CMK (cell line): ENCODE data around the gene NEU4.
"Not testable (repeated sequence)": the region's sequence is repeated elsewhere in the genome, so short reads cannot be mapped to it uniquely, and the experiment has no call there.

Experiments
- DNase-seq: peaks from one replicate; pipeline ENCODE4 v3.0.0-alpha.2; 2010; ENCODE audit warnings: low read depth

Gene NEU4

GRCh38 chr2:241814393-241814642 is 5.3 kb downstream of the NEU4 start:
- no peak for DNase-seq

GRCh38 chr2:241814643-241815476 is 5.9 kb downstream of the NEU4 start:
- no peak for DNase-seq

- no peak for DNase-seq
Measured at GRCh38 chr2:241815477-241816430, 6.8 kb downstream of the NEU4 start.

- DNase-seq = no peak
Measured at GRCh38 chr2:241816431-241817121, 7.6 kb downstream of the NEU4 start.

- no peak for DNase-seq
Measured at GRCh38 chr2:241817126-241817820, 8.3 kb downstream of the NEU4 start.

GRCh38 chr2:241817821-241818215 is 8.8 kb downstream of the NEU4 start:
- DNase-seq = not testable (repeated sequence)

GRCh38 chr2:241818229-241818942 is 9.4 kb downstream of the NEU4 start:
- DNase-seq = no peak

GRCh38 chr2:241818943-241819270 is 9.9 kb downstream of the NEU4 start:
- DNase-seq = no peak

GRCh38 chr2:241819947-241820624 is 11.1 kb downstream of the NEU4 start:
- not testable (repeated sequence) for DNase-seq

- no peak for DNase-seq
Measured at GRCh38 chr2:241820625-241821384, 11.8 kb downstream of the NEU4 start.

GRCh38 chr2:241821460-241822263 is 12.7 kb downstream of the NEU4 start:
- DNase-seq = no peak

- DNase-seq = no peak
Measured at GRCh38 chr2:241822264-241822623, 13.3 kb downstream of the NEU4 start.

GRCh38 chr2:241823531-241824437 is 14.8 kb downstream of the NEU4 start:
- not testable (repeated sequence) for DNase-seq

GRCh38 chr2:241827394-241827793 is 18.4 kb downstream of the NEU4 start:
- no peak for DNase-seq

- DNase-seq = no peak
Measured at GRCh38 chr2:241833101-241833663, 24.2 kb downstream of the NEU4 start.

GRCh38 chr2:241833756-241834526 is 24.9 kb downstream of the NEU4 start:
- DNase-seq = not testable (repeated sequence)
